MM.1S (cell line): ENCODE results near the gene ABHD16A.

Experiments
- DNase-seq: peaks from one replicate; pipeline ENCODE4 v3.0.0-alpha.2; 2015
- H2AFZ ChIP-seq: fragments of 300-600 bp; sonication (generic); 2 replicates; pipeline ENCODE4 v1.6.0; 2016; ENCODE audit warnings: antibody characterized with exemption, low read length
- H3F3A ChIP-seq: fragments of 300-600 bp; sonication (generic); 2 replicates; pipeline ENCODE4 v1.6.1; 2016; ENCODE audit warnings: mild to moderate bottlenecking, antibody characterized with exemption, low read length, moderate library complexity, mixed read lengths; ENCODE audit not compliant: insufficient read depth
- H3K27ac ChIP-seq: fragments of 300-600 bp; sonication (generic); 2 replicates; pipeline ENCODE4 v1.5.1; 2016; ENCODE audit warnings: mild to moderate bottlenecking, low read length
- H3K27me3 ChIP-seq: fragments of 300-600 bp; sonication (generic); replicated peaks from 2 replicates; pipeline ENCODE4 v1.6.0; 2016; ENCODE audit warnings: low read length; ENCODE audit not compliant: insufficient read depth
- H3K36me3 ChIP-seq: fragments of 300-600 bp; sonication (generic); replicated peaks from 2 replicates; pipeline ENCODE4 v1.6.1; 2016; ENCODE audit warnings: mild to moderate bottlenecking, low read length, mixed read lengths; ENCODE audit not compliant: insufficient read depth
- H3K4me1 ChIP-seq: fragments of 300-600 bp; sonication (generic); 2 replicates; pipeline ENCODE4 v1.6.1; 2016; ENCODE audit warnings: low read length, mixed read lengths
- H3K4me2 ChIP-seq: fragments of 300-600 bp; sonication (generic); 2 replicates; pipeline ENCODE4 v1.6.0; 2016; ENCODE audit warnings: low read depth, low read length
- H3K4me3 ChIP-seq: fragments of 300-600 bp; sonication (generic); 2 replicates; pipeline ENCODE4 v1.5.1; 2016; ENCODE audit warnings: low read length, mixed read lengths
- H3K79me2 ChIP-seq: fragments of 300-600 bp; sonication (generic); 2 replicates; pipeline ENCODE4 v1.6.1; 2016; ENCODE audit warnings: mixed run types, low read length, mixed read lengths
- H3K9ac ChIP-seq: fragments of 300-600 bp; sonication (generic); 2 replicates; pipeline ENCODE4 v1.6.1; 2016; ENCODE audit warnings: low read length, mixed read lengths
- H3K9me2 ChIP-seq: fragments of 300-600 bp; sonication (generic); replicated peaks from 2 replicates; pipeline ENCODE4 v1.6.1; 2016; ENCODE audit warnings: mild to moderate bottlenecking, low read length, mixed read lengths; ENCODE audit not compliant: insufficient read depth
- H3K9me3 ChIP-seq: fragments of 300-600 bp; sonication (generic); replicated peaks from 2 replicates; pipeline ENCODE4 v1.6.1; 2016; ENCODE audit warnings: mild to moderate bottlenecking, low read length, mixed read lengths; ENCODE audit not compliant: insufficient read depth
- H4K20me1 ChIP-seq: fragments of 300-600 bp; sonication (generic); 2 replicates; pipeline ENCODE4 v1.6.1; 2016; ENCODE audit warnings: mild to moderate bottlenecking, low read length, moderate library complexity, mixed read lengths; ENCODE audit not compliant: insufficient read depth
- CTCF ChIP-seq: fragments of 300-600 bp; sonication (generic); IDR thresholded peaks from 2 replicates; pipeline ENCODE4 v1.5.1; 2016; ENCODE audit warnings: antibody characterized with exemption, low read length, mixed read lengths
- EZH2 ChIP-seq: fragments of 300-600 bp; sonication (generic); optimal IDR thresholded peaks from 2 replicates; pipeline ENCODE3; 2017; ENCODE audit warnings: low read depth, mild to moderate bottlenecking, antibody characterized with exemption, low read length, mixed read lengths
- EZH2phosphoT487 ChIP-seq: fragments of 300-600 bp; sonication (generic); IDR thresholded peaks from 2 replicates; pipeline ENCODE4 v1.6.1; 2018; ENCODE audit warnings: antibody characterized with exemption, low read length

ABHD16A gene

GRCh38 chr6:31663961-31664789, 38.9 kb downstream of the ABHD16A start:
- Histone ChIP-seq H3K4me1 (peaks cover 36% of the 10 kb centered on the region), H3K9me2 (no peaks in the 10 kb centered on the region), H3K36me3 (peaks cover 13% of the 10 kb centered on the region), H3K79me2 (peaks cover 78% of the 10 kb centered on the region), H2AFZ (peak overlapping the region; percentile 82; the same call in 1 of the 2 replicates), H3K9me3 (no peaks in the 10 kb centered on the region), H4K20me1 (no peaks in the 10 kb centered on the region), H3K27ac (peak overlapping the region; percentile 99; the same call in 1 of the 2 replicates), H3K27me3 (no peaks in the 10 kb centered on the region), H3K4me2 (peak overlapping the region; percentile 97), H3F3A (peaks cover 20% of the 10 kb centered on the region), H3K4me3 (peak overlapping the region; percentile 99), H3K9ac (peak overlapping the region; percentile 100)
- TF ChIP-seq EZH2phosphoT487 (no peak), EZH2 (no peak), CTCF (no peak)
- peak; percentile 10 for DNase-seq

- no peaks in the 10 kb centered on the region for H4K20me1 ChIP-seq
- peak overlapping the region; percentile 97 for H3K4me2 ChIP-seq
- H3K27ac ChIP-seq = no peak overlapping the region
- peak overlapping the region; percentile 99 for H3K4me3 ChIP-seq
- H3K36me3 ChIP-seq = peaks cover 6% of the 10 kb centered on the region; the same call in 1 of the 2 replicates
- H3K27me3 ChIP-seq = no peaks in the 10 kb centered on the region
- peaks cover 40% of the 10 kb centered on the region for H3K4me1 ChIP-seq
- TF ChIP-seq EZH2 (no peak), EZH2phosphoT487 (no peak), CTCF (no peak)
- no peak for DNase-seq
- no peaks in the 10 kb centered on the region for H3K9me2 ChIP-seq
- peaks cover 78% of the 10 kb centered on the region for H3K79me2 ChIP-seq
- no peak overlapping the region for H2AFZ ChIP-seq
- peak overlapping the region; percentile 100; the same call in 1 of the 2 replicates for H3K9ac ChIP-seq
- no peaks in the 10 kb centered on the region for H3K9me3 ChIP-seq
- peaks cover 20% of the 10 kb centered on the region for H3F3A ChIP-seq
These were observed 39.8 kb downstream of the ABHD16A start for GRCh38 chr6:31663126-31663960.

- H3K4me2 ChIP-seq = no peak overlapping the region
- no peak for DNase-seq
- peaks cover 72% of the 10 kb centered on the region for H3K79me2 ChIP-seq
- no peak overlapping the region for H2AFZ ChIP-seq
- peaks cover 40% of the 10 kb centered on the region for H3K4me1 ChIP-seq
- no peaks in the 10 kb centered on the region for H3K36me3 ChIP-seq
- H4K20me1 ChIP-seq = no peaks in the 10 kb centered on the region
- no peak overlapping the region for H3K9ac ChIP-seq
- no peak overlapping the region; the same call in 1 of the 2 replicates for H3K27ac ChIP-seq
- H3K9me2 ChIP-seq = no peaks in the 10 kb centered on the region
- no peak overlapping the region for H3K4me3 ChIP-seq
- no peaks in the 10 kb centered on the region for H3K9me3 ChIP-seq
- H3F3A ChIP-seq = peaks cover 20% of the 10 kb centered on the region
- TF ChIP-seq EZH2 = no peak
- no peak for TF ChIP-seq EZH2phosphoT487
- no peak for TF ChIP-seq CTCF
- no peaks in the 10 kb centered on the region for H3K27me3 ChIP-seq
These were observed 40.9 kb downstream of the ABHD16A start for GRCh38 chr6:31662124-31662723.
